Brain microvascular endothelial cell (primary cell): ENCODE data around the gene KLK1.
"Not testable (repeated sequence)": the region's sequence is repeated elsewhere in the genome, so short reads cannot be mapped to it uniquely, and the experiment has no call there.

Experiments used
- DNase-seq: peaks from one replicate; pipeline ENCODE4 v3.0.0-alpha.2; 2020
- H3K27ac ChIP-seq: fragments of 250-450 bp; sonication (Bioruptor Pico); 2 replicates; pipeline ENCODE4 v1.5.1; 2020; ENCODE audit warnings: mild to moderate bottlenecking, moderate library complexity
- H3K27me3 ChIP-seq: fragments of 250-450 bp; sonication (Bioruptor Pico); replicated peaks from 2 replicates; pipeline ENCODE4 v1.5.1; 2020; ENCODE audit warnings: mild to moderate bottlenecking
- H3K36me3 ChIP-seq: fragments of 250-450 bp; sonication (Bioruptor Pico); replicated peaks from 2 replicates; pipeline ENCODE4 v1.5.1; 2020; ENCODE audit warnings: mild to moderate bottlenecking
- H3K4me3 ChIP-seq: 2 replicates; pipeline ENCODE4 v1.5.1; 2011; ENCODE audit warnings: low read depth, mild to moderate bottlenecking, control low read depth, low read length, moderate library complexity
- in situ Hi-C: cut with HindIII; loops from 2 replicates; pipeline ENCODE4 v1.10.0; 2017; ENCODE audit warnings: low sequenced_read_pairs, low pct_ligation_motif_present
- TF ChIP-seq, protein P1 (sequence below): IDR thresholded peaks from 2 replicates; pipeline ENCODE4 v1.5.1; 2011; ENCODE audit warnings: low read depth, mild to moderate bottlenecking, moderate library complexity, low read length, control low read depth, inconsistent platforms; ENCODE audit errors: missing control alignments

KLK1 gene

DNA sequence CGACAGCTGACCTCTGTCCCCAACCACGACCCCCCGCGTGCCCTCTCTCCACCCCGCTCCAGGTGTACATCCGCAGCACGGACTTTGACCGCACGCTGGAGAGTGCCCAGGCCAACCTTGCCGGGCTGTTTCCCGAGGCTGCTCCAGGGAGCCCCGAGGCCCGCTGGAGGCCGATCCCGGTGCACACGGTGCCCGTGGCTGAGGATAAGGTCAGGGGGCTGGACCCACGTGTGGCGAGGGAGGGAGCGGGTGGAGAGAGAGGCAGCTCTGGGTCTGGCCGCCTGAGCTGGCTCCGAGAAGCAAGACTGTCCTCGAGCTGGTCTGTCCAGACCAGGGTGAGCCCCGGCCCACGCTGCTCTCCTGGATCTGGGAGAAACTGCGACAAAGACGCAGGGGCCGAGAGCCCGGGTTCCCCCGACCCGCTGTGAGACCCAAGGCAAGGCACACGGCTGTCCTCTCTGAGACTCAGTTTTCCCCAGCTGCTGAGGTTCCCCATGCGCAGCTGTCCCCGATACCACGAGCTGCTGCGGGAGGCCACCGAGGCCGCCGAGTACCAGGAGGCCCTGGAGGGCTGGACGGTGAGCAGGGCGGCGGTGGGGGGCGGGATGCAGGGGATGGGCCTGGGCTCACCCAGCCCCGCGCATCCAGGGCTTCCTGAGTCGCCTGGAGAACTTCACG is 31.9 kb downstream of the KLK1 start:
- DNase-seq, result no peak
- Histone ChIP-seq H3K4me3 (no peak overlapping the region), H3K27me3 (no peaks in the 10 kb centered on the region), H3K27ac (no peak overlapping the region), H3K36me3 (peaks cover 10% of the 10 kb centered on the region)
- in situ Hi-C loops, result no loop called here
- TF ChIP-seq, protein P1, sequence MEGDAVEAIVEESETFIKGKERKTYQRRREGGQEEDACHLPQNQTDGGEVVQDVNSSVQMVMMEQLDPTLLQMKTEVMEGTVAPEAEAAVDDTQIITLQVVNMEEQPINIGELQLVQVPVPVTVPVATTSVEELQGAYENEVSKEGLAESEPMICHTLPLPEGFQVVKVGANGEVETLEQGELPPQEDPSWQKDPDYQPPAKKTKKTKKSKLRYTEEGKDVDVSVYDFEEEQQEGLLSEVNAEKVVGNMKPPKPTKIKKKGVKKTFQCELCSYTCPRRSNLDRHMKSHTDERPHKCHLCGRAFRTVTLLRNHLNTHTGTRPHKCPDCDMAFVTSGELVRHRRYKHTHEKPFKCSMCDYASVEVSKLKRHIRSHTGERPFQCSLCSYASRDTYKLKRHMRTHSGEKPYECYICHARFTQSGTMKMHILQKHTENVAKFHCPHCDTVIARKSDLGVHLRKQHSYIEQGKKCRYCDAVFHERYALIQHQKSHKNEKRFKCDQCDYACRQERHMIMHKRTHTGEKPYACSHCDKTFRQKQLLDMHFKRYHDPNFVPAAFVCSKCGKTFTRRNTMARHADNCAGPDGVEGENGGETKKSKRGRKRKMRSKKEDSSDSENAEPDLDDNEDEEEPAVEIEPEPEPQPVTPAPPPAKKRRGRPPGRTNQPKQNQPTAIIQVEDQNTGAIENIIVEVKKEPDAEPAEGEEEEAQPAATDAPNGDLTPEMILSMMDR, result no peak

DNA sequence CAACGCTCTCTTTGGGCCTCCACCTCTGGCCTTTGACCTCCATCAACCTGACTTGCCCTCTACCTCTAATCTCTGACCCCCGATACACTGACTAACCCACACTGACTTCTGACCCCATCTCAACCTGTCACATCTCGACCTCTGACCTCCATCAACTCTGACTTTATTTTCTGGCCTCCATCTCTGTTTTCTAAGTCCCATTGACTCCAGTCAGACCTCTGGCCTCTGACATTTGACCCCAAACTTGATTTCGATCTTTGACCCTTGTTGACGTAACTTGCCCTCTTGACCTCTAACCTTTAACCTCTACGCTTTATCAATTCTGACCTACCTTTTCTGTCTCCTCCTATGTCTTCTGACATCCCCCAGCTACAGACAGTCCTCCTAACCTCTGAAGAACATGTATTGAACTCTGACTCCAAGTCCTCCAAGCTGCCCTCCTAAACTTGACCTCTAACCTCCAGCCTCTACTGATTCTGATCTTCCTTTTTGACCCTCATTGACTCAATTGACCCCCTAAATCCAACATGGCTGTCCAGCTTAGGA is 32.6 kb downstream of the KLK1 start:
- H3K36me3 ChIP-seq, result peaks cover 7% of the 10 kb centered on the region
- TF ChIP-seq, protein P1, result no peak
- in situ Hi-C loops, result no loop called here
- H3K4me3 ChIP-seq, result no peak overlapping the region
- no peak overlapping the region for H3K27ac ChIP-seq
- H3K27me3 ChIP-seq, result no peaks in the 10 kb centered on the region
- DNase-seq, result no peak

DNA sequence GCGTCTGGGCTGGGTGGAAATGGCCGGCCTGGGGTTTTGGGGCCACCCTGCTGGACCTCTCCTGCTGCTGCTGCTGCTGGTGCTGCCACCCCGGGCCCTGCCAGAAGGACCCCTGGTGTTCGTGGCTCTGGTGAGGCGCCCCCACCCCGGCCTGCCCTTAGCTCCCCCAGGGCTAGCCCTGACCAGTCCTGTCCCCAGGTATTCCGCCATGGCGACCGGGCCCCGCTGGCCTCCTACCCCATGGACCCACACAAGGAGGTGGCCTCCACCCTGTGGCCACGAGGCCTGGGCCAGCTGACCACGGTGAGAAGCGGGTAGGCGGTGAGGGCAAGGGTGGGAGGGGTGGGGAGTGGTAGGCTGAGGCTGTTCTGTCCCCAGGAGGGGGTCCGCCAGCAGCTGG is 33.2 kb downstream of the KLK1 start, which contains the start of gene ACP4:
ACP4 (plus strand) TSS at position 20 of the 400 bp plus-strand sequence; CDS start at position 20, 0 bp downstream.
- no peak within 1 kb of the TSS for H3K4me3 ChIP-seq
- no peak for DNase-seq
- in situ Hi-C loops, result no loop called here
- H3K27ac ChIP-seq, result no peak within 1 kb of the TSS
- no peaks in the 10 kb centered on the region for H3K27me3 ChIP-seq
- TF ChIP-seq, protein P1, result no peak
- H3K36me3 ChIP-seq, result peaks cover under 1% of the 10 kb centered on the region

DNA sequence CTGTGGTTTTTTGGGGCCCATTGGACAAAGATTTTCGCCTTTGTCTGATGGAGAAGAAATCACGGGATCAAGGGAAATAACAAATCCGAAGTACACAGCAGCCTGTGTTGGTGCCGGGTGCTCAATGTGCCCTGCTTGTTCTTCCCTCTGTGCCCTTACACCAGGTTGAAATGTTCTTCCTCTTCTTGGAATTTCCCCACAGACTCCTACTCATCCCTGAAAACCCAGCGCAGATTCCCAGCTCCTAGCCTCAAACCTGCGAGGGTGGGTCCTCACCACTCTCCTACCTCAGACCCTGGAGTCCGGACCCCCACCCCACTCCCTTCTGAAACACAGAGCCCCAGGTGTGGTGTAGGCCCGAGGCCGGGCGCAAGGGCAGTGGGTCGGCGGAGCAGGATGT is 38.3 kb downstream of the KLK1 start:
- Histone ChIP-seq H3K27me3 (peaks cover 4% of the 10 kb centered on the region), H3K4me3 (no peak overlapping the region), H3K36me3 (no peaks in the 10 kb centered on the region), H3K27ac (no peak overlapping the region)
- no peak for DNase-seq
- in situ Hi-C loops, result no loop called here
- TF ChIP-seq, protein P1, result no peak

DNA sequence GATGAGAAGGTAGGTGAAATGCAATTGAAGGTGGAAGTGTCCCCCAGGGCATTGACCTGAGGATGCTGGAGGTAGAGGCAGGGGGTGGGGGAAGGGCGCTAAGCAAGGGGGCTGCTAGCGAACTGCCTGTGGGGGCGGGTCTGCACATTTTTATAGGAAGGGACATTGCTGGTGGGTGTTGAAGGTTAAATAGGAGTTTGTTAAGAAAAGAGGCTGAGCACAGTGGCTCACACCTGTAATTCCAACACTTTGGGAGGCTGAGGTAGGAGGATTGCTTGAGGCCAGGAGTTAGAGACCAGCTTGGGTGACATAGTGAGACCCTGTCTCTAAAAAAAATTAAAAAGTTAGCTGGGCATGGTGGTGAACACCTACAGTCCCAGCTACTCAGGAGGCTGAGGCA is 38.9 kb downstream of the KLK1 start:
- H3K36me3 ChIP-seq, result no peaks in the 10 kb centered on the region
- H3K4me3 ChIP-seq, result no peak overlapping the region
- H3K27me3 ChIP-seq, result peaks cover 8% of the 10 kb centered on the region
- no peak overlapping the region for H3K27ac ChIP-seq
- in situ Hi-C loops, result no loop called here
- TF ChIP-seq, protein P1, result no peak
- DNase-seq, result no peak

DNA sequence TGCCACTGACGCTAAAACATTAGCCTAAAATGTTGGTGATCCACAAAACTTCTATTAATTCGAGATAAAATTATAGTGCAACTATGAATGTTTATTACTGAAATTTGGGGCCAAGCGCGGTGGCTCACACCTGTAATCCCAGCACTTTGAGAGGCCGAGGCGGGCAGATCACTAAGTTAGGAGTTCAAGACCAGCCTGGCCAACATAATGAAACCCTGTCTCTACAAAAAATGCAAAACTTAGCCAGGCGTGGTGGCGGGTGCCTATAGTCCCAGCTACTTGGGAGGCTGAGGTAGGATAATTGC is 39.8 kb downstream of the KLK1 start:
- DNase-seq, H3K36me3 ChIP-seq, H3K4me3 ChIP-seq, in situ Hi-C loops, H3K27ac ChIP-seq: not testable (repeated sequence)
- peaks cover 15% of the 10 kb centered on the region for H3K27me3 ChIP-seq
